ENCODE measurements around the gene RPL41.

The RPL41 gene

GRCh38 chr12:56118688-56119357 is 2.4 kb downstream of the RPL41 start:
- DNase-seq (ENCODE audit: low read depth in 1 of 2, low spot score in 1 of 2): no peak
- no peak for TF ChIP-seq GABPA (IDR thresholded peaks at IDR 0.05; ENCODE audit: low read depth)
- no peak for TF ChIP-seq SPI1 (IDR thresholded peaks at IDR 0.05; ENCODE audit: borderline replicate concordance, low read depth)
- TF ChIP-seq, protein P1, sequence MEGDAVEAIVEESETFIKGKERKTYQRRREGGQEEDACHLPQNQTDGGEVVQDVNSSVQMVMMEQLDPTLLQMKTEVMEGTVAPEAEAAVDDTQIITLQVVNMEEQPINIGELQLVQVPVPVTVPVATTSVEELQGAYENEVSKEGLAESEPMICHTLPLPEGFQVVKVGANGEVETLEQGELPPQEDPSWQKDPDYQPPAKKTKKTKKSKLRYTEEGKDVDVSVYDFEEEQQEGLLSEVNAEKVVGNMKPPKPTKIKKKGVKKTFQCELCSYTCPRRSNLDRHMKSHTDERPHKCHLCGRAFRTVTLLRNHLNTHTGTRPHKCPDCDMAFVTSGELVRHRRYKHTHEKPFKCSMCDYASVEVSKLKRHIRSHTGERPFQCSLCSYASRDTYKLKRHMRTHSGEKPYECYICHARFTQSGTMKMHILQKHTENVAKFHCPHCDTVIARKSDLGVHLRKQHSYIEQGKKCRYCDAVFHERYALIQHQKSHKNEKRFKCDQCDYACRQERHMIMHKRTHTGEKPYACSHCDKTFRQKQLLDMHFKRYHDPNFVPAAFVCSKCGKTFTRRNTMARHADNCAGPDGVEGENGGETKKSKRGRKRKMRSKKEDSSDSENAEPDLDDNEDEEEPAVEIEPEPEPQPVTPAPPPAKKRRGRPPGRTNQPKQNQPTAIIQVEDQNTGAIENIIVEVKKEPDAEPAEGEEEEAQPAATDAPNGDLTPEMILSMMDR (IDR thresholded peaks at IDR 0.05; ENCODE audit: insufficient read depth, low read length): no peak
- TF ChIP-seq, protein P2, sequence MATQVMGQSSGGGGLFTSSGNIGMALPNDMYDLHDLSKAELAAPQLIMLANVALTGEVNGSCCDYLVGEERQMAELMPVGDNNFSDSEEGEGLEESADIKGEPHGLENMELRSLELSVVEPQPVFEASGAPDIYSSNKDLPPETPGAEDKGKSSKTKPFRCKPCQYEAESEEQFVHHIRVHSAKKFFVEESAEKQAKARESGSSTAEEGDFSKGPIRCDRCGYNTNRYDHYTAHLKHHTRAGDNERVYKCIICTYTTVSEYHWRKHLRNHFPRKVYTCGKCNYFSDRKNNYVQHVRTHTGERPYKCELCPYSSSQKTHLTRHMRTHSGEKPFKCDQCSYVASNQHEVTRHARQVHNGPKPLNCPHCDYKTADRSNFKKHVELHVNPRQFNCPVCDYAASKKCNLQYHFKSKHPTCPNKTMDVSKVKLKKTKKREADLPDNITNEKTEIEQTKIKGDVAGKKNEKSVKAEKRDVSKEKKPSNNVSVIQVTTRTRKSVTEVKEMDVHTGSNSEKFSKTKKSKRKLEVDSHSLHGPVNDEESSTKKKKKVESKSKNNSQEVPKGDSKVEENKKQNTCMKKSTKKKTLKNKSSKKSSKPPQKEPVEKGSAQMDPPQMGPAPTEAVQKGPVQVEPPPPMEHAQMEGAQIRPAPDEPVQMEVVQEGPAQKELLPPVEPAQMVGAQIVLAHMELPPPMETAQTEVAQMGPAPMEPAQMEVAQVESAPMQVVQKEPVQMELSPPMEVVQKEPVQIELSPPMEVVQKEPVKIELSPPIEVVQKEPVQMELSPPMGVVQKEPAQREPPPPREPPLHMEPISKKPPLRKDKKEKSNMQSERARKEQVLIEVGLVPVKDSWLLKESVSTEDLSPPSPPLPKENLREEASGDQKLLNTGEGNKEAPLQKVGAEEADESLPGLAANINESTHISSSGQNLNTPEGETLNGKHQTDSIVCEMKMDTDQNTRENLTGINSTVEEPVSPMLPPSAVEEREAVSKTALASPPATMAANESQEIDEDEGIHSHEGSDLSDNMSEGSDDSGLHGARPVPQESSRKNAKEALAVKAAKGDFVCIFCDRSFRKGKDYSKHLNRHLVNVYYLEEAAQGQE (IDR thresholded peaks at IDR 0.05; ENCODE audit: insufficient replicate concordance, low read depth): no peak
- TF ChIP-seq POLR2AphosphoS5 (IDR thresholded peaks at IDR 0.05; ENCODE audit: low read depth): no peak
- Histone ChIP-seq H3K4me3 (replicated peaks; ENCODE audit: insufficient read depth, low read length) (peak overlapping the region; percentile 70), H3K27me3 (ENCODE audit: insufficient read depth, poor library complexity, severe bottlenecking) (no peaks in the 10 kb centered on the region), H3K27ac (replicated peaks) (peak overlapping the region; percentile 96)

- Histone ChIP-seq H3K27ac (replicated peaks) (peak overlapping the region; percentile 2; the same call in 1 of the 2 replicates), H3K4me3 (replicated peaks; ENCODE audit: insufficient read depth, low read length) (peak overlapping the region; percentile 70), H3K27me3 (ENCODE audit: insufficient read depth, poor library complexity, severe bottlenecking) (no peaks in the 10 kb centered on the region)
- TF ChIP-seq POLR2AphosphoS5 (IDR thresholded peaks at IDR 0.05; ENCODE audit: low read depth): no peak
- TF ChIP-seq SPI1 (IDR thresholded peaks at IDR 0.05; ENCODE audit: borderline replicate concordance, low read depth): no peak
- TF ChIP-seq, protein P1 (IDR thresholded peaks at IDR 0.05; ENCODE audit: insufficient read depth, low read length): peak; percentile 56
- peak in 1 of 2 experiments; percentile 86 for DNase-seq (ENCODE audit: low read depth in 1 of 2, low spot score in 1 of 2)
Measured at GRCh38 chr12:56119361-56119796, 2.9 kb downstream of the RPL41 start.

- H3K27ac ChIP-seq (replicated peaks): no peak overlapping the region
- TF ChIP-seq SPI1 (IDR thresholded peaks at IDR 0.05; ENCODE audit: borderline replicate concordance, low read depth): no peak
- no peak for TF ChIP-seq POLR2AphosphoS5 (IDR thresholded peaks at IDR 0.05; ENCODE audit: low read depth)
- TF ChIP-seq GABPA (IDR thresholded peaks at IDR 0.05; ENCODE audit: low read depth): no peak
- TF ChIP-seq, protein P1 (IDR thresholded peaks at IDR 0.05; ENCODE audit: insufficient read depth, low read length): no peak
- TF ChIP-seq, protein P2 (IDR thresholded peaks at IDR 0.05; ENCODE audit: insufficient replicate concordance, low read depth): no peak
- no peaks in the 10 kb centered on the region for H3K27me3 ChIP-seq (ENCODE audit: insufficient read depth, poor library complexity, severe bottlenecking)
- no peak overlapping the region for H3K4me3 ChIP-seq (replicated peaks; ENCODE audit: insufficient read depth, low read length)
- no peak for DNase-seq (ENCODE audit: low read depth in 1 of 2, low spot score in 1 of 2)
Measured at GRCh38 chr12:56120158-56120846, 3.9 kb downstream of the RPL41 start.
